ENCODE data around the gene MLYCD. TPM values are rescaled to one million over a fixed set of nuclear protein-coding genes. Genes with fewer than 3 reads are reported as not detected.

MLYCD gene
- polyA plus RNA-seq, 1 donor (not counting 4 experiments of a cell fraction or from before 2014, with no cell fraction given), result 1.2 TPM

GRCh38 chr16:83965444-83966152 lies 66.7 kb downstream of the MLYCD start:
- Histone ChIP-seq H3K36me3 (ENCODE audit: control insufficient read depth in 2 of 2, extremely low read depth in 1 of 2, insufficient read depth in 2 of 2, low read length in 2 of 2) (peaks cover 0 to 12% of the 10 kb centered on the region in 2 experiments), H3K4me1 (ENCODE audit: control insufficient read depth, extremely low read depth, insufficient read depth, low read length) (no peaks in the 10 kb centered on the region), H3K9me1 (ENCODE audit: control insufficient read depth, extremely low read depth, insufficient read depth, low read length) (no peaks in the 10 kb centered on the region), H4K20me1 (ENCODE audit: control insufficient read depth, extremely low read depth, insufficient read depth, low read length) (no peaks in the 10 kb centered on the region), H3K4me3 (ENCODE audit: control insufficient read depth in 2 of 3, extremely low read depth in 1 of 3, insufficient read depth in 2 of 3, low read depth in 1 of 3, low read length in 3 of 3) (no peak overlapping the region), H3K9me3 (ENCODE audit: control insufficient read depth, low read depth, low read length) (no peaks in the 10 kb centered on the region), H3K9ac (ENCODE audit: control insufficient read depth, extremely low read depth, insufficient read depth, low read length) (no peak overlapping the region), H3K27me3 (ENCODE audit: control insufficient read depth, extremely low read depth, insufficient read depth, low read length) (peaks cover 17% of the 10 kb centered on the region), H3K4me2 (ENCODE audit: control insufficient read depth, extremely low read depth, insufficient read depth, low read depth, low read length) (no peak overlapping the region), H3K79me2 (ENCODE audit: control insufficient read depth, insufficient read depth, low read length) (no peaks in the 10 kb centered on the region), H3K27ac (ENCODE audit: control insufficient read depth, insufficient read depth, low read length) (no peak overlapping the region), H2AFZ (ENCODE audit: control insufficient read depth, low read length) (no peak overlapping the region)
- dilution Hi-C loops (cut with MboI; ENCODE audit: extremely low pct_ligation_motif_present, low sequenced_read_pairs), result no loop called here
- TF ChIP-seq, protein P1, sequence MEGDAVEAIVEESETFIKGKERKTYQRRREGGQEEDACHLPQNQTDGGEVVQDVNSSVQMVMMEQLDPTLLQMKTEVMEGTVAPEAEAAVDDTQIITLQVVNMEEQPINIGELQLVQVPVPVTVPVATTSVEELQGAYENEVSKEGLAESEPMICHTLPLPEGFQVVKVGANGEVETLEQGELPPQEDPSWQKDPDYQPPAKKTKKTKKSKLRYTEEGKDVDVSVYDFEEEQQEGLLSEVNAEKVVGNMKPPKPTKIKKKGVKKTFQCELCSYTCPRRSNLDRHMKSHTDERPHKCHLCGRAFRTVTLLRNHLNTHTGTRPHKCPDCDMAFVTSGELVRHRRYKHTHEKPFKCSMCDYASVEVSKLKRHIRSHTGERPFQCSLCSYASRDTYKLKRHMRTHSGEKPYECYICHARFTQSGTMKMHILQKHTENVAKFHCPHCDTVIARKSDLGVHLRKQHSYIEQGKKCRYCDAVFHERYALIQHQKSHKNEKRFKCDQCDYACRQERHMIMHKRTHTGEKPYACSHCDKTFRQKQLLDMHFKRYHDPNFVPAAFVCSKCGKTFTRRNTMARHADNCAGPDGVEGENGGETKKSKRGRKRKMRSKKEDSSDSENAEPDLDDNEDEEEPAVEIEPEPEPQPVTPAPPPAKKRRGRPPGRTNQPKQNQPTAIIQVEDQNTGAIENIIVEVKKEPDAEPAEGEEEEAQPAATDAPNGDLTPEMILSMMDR (optimal IDR thresholded peaks at IDR 0.05 in 1 of 3, IDR thresholded peaks at IDR 0.05 in 1 of 3, conservative IDR thresholded peaks at IDR 0.05 in 1 of 3; ENCODE audit: extremely low read depth in 1 of 3, insufficient read depth in 2 of 3, low read length in 3 of 3), result no peak
- TF ChIP-seq EZH2 (IDR thresholded peaks at IDR 0.05; ENCODE audit: low read length), result no peak
- no peak for DNase-seq (ENCODE audit: low read depth, low spot score)
- FAIRE-seq, result no peak

- Histone ChIP-seq H3K79me2 (ENCODE audit: control insufficient read depth, insufficient read depth, low read length) (no peaks in the 10 kb centered on the region), H3K9ac (ENCODE audit: control insufficient read depth, extremely low read depth, insufficient read depth, low read length) (no peak overlapping the region), H3K4me1 (ENCODE audit: control insufficient read depth, extremely low read depth, insufficient read depth, low read length) (no peaks in the 10 kb centered on the region), H3K4me2 (ENCODE audit: control insufficient read depth, extremely low read depth, insufficient read depth, low read depth, low read length) (no peak overlapping the region), H2AFZ (ENCODE audit: control insufficient read depth, low read length) (no peak overlapping the region), H4K20me1 (ENCODE audit: control insufficient read depth, extremely low read depth, insufficient read depth, low read length) (no peaks in the 10 kb centered on the region), H3K4me3 (ENCODE audit: control insufficient read depth in 2 of 3, extremely low read depth in 1 of 3, insufficient read depth in 2 of 3, low read depth in 1 of 3, low read length in 3 of 3) (no peak overlapping the region), H3K27ac (ENCODE audit: control insufficient read depth, insufficient read depth, low read length) (no peak overlapping the region), H3K9me3 (ENCODE audit: control insufficient read depth, low read depth, low read length) (no peaks in the 10 kb centered on the region), H3K36me3 (ENCODE audit: control insufficient read depth in 2 of 2, extremely low read depth in 1 of 2, insufficient read depth in 2 of 2, low read length in 2 of 2) (peaks cover 0 to 9% of the 10 kb centered on the region in 2 experiments), H3K9me1 (ENCODE audit: control insufficient read depth, extremely low read depth, insufficient read depth, low read length) (no peaks in the 10 kb centered on the region), H3K27me3 (ENCODE audit: control insufficient read depth, extremely low read depth, insufficient read depth, low read length) (peaks cover 17% of the 10 kb centered on the region)
- DNase-seq (ENCODE audit: low read depth, low spot score) (no peak), FAIRE-seq (no peak)
- dilution Hi-C loops (cut with MboI; ENCODE audit: extremely low pct_ligation_motif_present, low sequenced_read_pairs), result no loop called here
- TF ChIP-seq, protein P1 (optimal IDR thresholded peaks at IDR 0.05 in 1 of 3, IDR thresholded peaks at IDR 0.05 in 1 of 3, conservative IDR thresholded peaks at IDR 0.05 in 1 of 3; ENCODE audit: extremely low read depth in 1 of 3, insufficient read depth in 2 of 3, low read length in 3 of 3), result no peak
- TF ChIP-seq EZH2 (IDR thresholded peaks at IDR 0.05; ENCODE audit: low read length), result no peak
Observed at GRCh38 chr16:83966153-83966696, 67.3 kb downstream of the MLYCD start.
